ENCODE results near the gene IQCH.

The IQCH gene

GRCh38 chr15:67303490-67304363 lies 49.1 kb downstream of the IQCH start:
- no peak for DNase-seq

DNA sequence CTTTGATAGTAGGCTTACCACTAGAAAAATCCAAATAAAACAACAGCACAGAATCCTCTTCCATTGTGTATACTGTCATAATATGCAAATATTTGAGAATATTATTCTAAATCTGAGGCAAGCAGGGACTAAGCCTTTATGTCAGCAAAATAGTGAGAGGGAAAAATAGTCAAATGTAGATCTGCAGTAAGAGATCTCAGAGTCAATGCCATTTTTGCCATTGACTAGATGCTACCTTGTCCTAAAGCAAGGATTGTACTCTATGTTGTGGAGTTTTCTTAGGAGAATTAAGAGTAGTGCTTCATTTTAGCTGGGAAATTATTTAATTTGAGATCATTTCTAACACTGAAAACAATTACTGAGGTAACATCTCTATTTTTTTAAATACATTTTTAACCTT lies 50.2 kb downstream of the IQCH start:
- no peak for DNase-seq

GRCh38 chr15:67305506-67305905 lies 50.9 kb downstream of the IQCH start:
- DNase-seq: no peak

DNA sequence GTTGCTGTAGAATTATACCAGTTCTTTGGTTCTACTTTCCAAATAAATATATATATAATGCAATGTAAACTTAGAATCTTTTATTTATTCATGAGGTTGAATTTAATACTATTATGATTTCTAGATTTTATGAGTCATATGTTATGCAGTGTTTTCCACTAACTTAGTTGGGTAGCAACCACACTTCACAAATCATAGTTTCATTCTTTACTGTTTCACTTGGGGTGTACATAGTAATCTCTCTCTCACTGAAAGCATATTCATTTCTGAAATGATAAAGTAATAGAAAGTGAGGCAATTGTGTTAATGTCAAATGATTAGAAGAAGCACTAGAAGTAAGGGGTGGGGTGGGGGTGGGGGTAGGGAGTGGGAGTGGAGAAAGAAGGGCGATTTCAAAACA lies 52.6 kb downstream of the IQCH start:
- DNase-seq: no peak

GRCh38 chr15:67307889-67308597 lies 53.5 kb downstream of the IQCH start:
- no peak for DNase-seq

DNA sequence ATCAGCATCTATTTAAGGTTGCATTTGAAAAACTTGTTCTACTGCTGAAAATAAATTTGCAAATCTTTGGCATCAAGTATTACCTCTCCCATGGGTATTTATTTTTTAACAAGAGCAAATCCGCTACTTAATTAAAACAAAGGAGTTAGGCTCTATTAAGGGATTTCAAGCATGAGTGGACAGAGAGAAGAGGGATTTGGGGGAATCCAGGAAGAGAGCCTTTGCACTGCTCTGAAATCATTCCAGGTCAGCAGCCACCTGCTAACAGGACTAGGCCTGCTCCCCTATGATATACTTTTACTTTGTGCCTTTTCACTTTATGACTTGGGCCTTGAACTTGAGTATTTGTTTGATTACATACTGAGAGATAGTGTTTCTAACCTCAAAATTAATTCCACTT lies 57.1 kb downstream of the IQCH start:
- no peak for DNase-seq

- no peak for DNase-seq
These were observed 65.4 kb downstream of the IQCH start for GRCh38 chr15:67319961-67320360.

- no peak for DNase-seq
These were observed 66.8 kb downstream of the IQCH start for GRCh38 chr15:67321352-67321751.

GRCh38 chr15:67322481-67322880 lies 67.9 kb downstream of the IQCH start:
- no peak for DNase-seq

DNA sequence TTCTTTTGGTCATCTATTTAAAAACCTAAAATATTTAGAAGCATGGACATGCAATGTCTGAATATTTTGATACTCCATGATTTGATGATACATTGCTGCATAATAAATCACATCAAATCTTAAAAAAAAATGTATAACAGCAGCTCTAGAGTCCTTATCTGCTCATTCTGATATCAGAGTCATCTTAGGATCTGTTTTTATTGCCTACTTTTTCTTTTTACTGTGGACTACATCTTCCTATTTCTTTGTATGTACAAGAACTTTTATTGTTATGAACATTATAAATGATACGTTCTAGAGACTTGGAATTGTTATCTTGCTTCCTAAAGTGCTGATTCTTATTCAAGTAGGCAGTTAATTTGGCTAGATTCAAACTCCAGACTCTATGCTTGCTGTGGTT lies 72.7 kb downstream of the IQCH start:
- DNase-seq: no peak

DNA sequence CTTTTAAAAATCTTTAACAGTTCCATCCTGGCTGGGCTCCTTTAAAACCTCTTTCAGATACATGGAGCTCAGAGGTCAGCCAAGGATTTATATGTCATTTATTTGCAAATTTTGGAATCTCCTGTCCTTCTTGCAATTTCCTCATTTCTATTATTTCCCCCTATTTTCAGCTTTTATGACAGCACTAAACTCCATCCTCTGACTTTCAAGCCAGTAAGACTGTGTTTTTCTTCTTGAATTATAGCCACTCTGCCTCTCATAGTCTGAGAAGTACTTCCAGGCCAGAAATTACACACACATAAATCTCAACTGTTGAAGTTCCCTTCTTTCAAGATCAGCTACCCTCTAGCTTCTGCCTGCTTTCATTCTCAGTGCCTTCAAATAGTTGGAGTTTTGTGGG lies 73.2 kb downstream of the IQCH start:
- DNase-seq: no peak

DNA sequence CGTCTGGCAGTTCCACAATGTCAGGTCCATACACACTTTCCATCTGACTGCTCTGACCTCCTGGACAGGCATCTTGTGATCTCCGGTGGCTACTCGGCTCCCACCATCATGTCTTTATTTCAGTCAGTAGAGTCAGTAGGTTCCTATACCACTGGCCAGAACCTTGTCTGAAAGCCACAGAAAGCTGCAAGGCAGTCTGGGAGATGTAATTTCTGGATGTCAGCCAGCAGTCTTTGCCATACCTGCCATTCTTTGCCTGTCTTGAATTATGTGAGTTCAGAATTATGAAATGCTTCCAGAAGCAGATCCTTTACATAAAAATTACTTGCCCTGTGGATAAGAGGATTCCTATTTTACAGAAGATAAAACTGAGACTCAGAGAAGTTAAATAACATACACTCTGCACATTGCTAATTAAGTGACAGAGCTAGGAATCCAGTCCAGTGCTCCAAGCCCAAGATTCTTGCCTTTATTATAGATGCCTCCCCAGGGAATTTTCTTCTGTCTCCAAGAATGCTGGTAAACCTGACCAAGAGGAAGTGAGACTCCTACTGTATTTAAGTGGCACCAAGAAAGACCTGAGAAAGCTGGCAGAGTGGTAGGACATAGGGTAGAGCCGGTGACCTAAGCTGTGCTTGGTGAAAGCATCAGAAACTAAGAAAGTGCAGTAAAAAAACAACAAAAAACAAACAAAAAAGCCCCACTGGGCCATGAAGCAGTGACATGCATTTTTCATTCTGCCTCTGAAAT lies 75.6 kb downstream of the IQCH start:
- DNase-seq: no peak

DNA sequence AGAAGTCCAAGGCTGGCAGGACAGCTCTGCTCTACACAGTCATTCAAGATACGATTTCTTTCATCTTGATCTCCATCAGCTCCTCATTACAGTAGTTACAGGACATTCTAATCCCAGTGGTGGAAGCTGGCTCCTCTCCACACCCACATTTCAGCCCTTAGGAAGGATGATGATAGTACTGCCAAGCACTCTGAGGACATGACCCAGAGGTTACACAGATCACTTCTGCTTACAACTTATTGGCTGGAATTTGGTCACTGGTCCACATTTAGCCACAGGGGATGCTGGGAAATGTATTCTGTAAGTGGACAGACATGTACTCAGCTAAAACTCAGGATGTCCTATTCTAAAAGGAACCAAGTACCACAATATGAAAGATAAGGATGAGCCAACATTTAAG lies 77.1 kb downstream of the IQCH start:
- no peak for DNase-seq

- no peak for DNase-seq
These were observed 80.4 kb downstream of the IQCH start for GRCh38 chr15:67335026-67335425.

GRCh38 chr15:67335534-67336222 lies 81.1 kb downstream of the IQCH start:
- no peak for DNase-seq

DNA sequence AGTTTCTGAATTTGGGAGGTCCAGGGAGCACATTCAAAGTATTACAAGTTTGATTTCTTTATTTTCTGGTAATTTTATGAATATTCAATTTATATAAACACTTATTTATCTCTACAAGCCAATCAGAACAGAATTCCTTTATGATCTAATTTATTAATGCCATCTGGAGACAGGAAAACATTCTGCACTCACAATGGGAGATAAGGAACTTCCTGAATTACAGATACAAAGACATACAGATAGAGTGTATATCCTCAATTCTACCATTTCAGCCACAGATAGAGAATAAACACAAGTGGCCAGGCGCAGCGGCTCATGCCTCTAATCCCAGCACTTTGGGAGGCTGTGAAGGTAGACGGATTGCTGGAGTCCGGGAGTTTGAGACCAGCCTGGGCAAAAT lies 86.0 kb downstream of the IQCH start:
- DNase-seq: no peak

DNA sequence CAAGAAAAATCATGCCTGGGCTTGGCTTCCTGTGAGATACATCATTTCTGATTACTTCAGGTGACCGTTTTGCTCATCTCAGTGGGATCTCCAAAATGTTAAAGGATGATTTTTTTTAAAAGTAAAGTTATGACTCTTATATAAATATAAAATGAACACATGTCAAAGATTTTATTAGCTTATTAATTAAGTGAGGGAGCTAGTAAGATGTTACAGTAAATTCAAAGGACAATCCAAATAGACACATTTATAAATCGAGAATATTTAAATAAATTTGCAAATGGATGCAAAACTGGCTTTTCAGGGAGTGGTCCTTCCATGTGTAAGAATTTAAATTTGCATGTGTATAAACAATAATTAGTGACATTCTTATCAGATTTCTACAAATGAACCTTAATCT lies 87.0 kb downstream of the IQCH start:
- DNase-seq: no peak

- no peak for DNase-seq
These were observed 88.6 kb downstream of the IQCH start for GRCh38 chr15:67343206-67343605.

DNA sequence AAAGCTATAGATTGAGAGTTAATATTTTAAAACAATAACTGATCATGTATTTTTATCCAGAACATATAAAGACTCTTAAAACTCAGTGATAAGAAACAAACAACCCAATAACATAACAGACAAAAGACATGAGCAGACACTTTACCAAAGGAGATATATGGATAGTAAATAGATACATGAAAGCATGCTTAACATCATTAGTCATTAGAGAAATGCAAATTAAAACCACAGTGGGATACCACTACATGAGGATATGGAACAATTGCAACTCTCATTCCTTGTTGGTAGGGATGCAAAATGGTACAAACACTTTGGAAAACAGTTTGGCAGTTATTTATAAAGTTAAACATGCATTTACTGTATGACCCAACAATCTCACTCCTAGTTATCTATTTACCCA lies 95.0 kb downstream of the IQCH start:
- DNase-seq: no peak

- no peak for DNase-seq
These were observed 95.5 kb downstream of the IQCH start for GRCh38 chr15:67350042-67350441.

DNA sequence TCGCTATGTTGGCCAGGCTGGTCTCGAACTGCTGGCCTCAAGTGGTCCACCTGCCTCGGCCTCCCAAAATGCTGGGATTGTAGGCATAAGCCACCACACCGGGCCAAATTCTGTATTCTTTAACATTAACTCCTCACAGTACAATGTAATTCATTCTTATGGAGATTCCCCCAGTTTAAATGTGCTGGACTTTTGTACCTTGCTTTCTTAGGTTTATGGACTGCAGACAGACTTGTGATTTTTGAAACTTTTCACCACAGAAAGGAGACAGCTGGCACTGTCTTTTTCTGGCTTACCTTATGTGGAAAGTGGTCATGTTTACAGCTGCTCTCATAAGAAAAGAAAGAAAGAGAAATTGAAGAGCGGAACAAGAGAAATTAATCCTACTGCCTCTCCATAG lies 103.8 kb downstream of the IQCH start:
- no peak for DNase-seq

- DNase-seq: no peak
These were observed 104.2 kb downstream of the IQCH start for GRCh38 chr15:67358812-67359211.

- no peak for DNase-seq
These were observed 105.0 kb downstream of the IQCH start for GRCh38 chr15:67359431-67360079.

Data from stimulated activated CD4-positive, alpha-beta T cell treated with anti-CD3 and anti-CD28 coated beads, Interleukin-4, amount 100 ng/mL, for 4 hours (primary cell).